ENCODE results near the gene SPG11.

- TF ChIP-seq CTCF (IDR thresholded peaks at IDR 0.05) (no peak), ZFX (IDR thresholded peaks at IDR 0.05; ENCODE audit: borderline replicate concordance) (no peak)
Observed at GRCh38 chr15:44706401-44706800, 42.9 kb upstream of the SPG11 start.
